IPS-15b (cell line): ENCODE measurements around the gene EPM2AIP1.
"Not testable (repeated sequence)": the region's sequence is repeated elsewhere in the genome, so short reads cannot be mapped to it uniquely, and the experiment has no call there.

ENCODE experiments used
- H3K27me3 ChIP-seq: one replicate; pipeline ENCODE4 v1.6.1; 2013; ENCODE audit warnings: low read length; ENCODE audit not compliant: control insufficient read depth, insufficient read depth
- H3K36me3 ChIP-seq: one replicate; pipeline ENCODE4 v1.6.1; 2013; ENCODE audit warnings: low read length; ENCODE audit not compliant: control insufficient read depth, insufficient read depth
- H3K4me1 ChIP-seq: one replicate; pipeline ENCODE4 v1.6.1; 2013; ENCODE audit warnings: mild to moderate bottlenecking, low read length; ENCODE audit not compliant: control insufficient read depth, insufficient read depth
- H3K4me3 ChIP-seq: one replicate; pipeline ENCODE4 v1.5.1; 2013; ENCODE audit warnings: low read depth, low read length
- H3K9ac ChIP-seq: one replicate; pipeline ENCODE4 v1.6.1; 2013; ENCODE audit warnings: low read depth, mild to moderate bottlenecking, low read length
- H3K9me3 ChIP-seq: one replicate; pipeline ENCODE4 v1.6.1; 2013; ENCODE audit warnings: mild to moderate bottlenecking, low read length; ENCODE audit not compliant: control insufficient read depth, insufficient read depth

EPM2AIP1 gene

GRCh38 chr3:36963008-36963407, 29.9 kb downstream of the EPM2AIP1 start:
- H3K4me3 ChIP-seq, H3K4me1 ChIP-seq, H3K27me3 ChIP-seq, H3K9me3 ChIP-seq, H3K9ac ChIP-seq, H3K36me3 ChIP-seq: not testable (repeated sequence)

- H3K4me1 ChIP-seq: peaks cover 3% of the 10 kb centered on the region
- no peaks in the 10 kb centered on the region for H3K36me3 ChIP-seq
- no peak overlapping the region for H3K4me3 ChIP-seq
- no peaks in the 10 kb centered on the region for H3K9me3 ChIP-seq
- no peak overlapping the region for H3K9ac ChIP-seq
- H3K27me3 ChIP-seq: no peaks in the 10 kb centered on the region
These were observed 32.4 kb downstream of the EPM2AIP1 start for GRCh38 chr3:36960502-36960901.

GRCh38 chr3:36959821-36960220, 33.1 kb downstream of the EPM2AIP1 start:
- Histone ChIP-seq H3K9ac (no peak overlapping the region), H3K27me3 (no peaks in the 10 kb centered on the region), H3K36me3 (no peaks in the 10 kb centered on the region), H3K4me1 (peaks cover 3% of the 10 kb centered on the region), H3K4me3 (no peak overlapping the region), H3K9me3 (no peaks in the 10 kb centered on the region)

- peaks cover 3% of the 10 kb centered on the region for H3K4me1 ChIP-seq
- no peaks in the 10 kb centered on the region for H3K9me3 ChIP-seq
- no peak overlapping the region for H3K9ac ChIP-seq
- H3K27me3 ChIP-seq: no peaks in the 10 kb centered on the region
- no peak overlapping the region for H3K4me3 ChIP-seq
- no peaks in the 10 kb centered on the region for H3K36me3 ChIP-seq
These were observed 34.9 kb downstream of the EPM2AIP1 start for GRCh38 chr3:36957862-36958686.

- no peak overlapping the region for H3K9ac ChIP-seq
- H3K27me3 ChIP-seq: no peaks in the 10 kb centered on the region
- H3K9me3 ChIP-seq: no peaks in the 10 kb centered on the region
- H3K4me1 ChIP-seq: peaks cover 3% of the 10 kb centered on the region
- no peak overlapping the region for H3K4me3 ChIP-seq
- H3K36me3 ChIP-seq: no peaks in the 10 kb centered on the region
These were observed 35.9 kb downstream of the EPM2AIP1 start for GRCh38 chr3:36957063-36957462.

GRCh38 chr3:36956155-36956554, 36.8 kb downstream of the EPM2AIP1 start:
- Histone ChIP-seq H3K36me3 (no peaks in the 10 kb centered on the region), H3K27me3 (no peaks in the 10 kb centered on the region), H3K4me3 (no peak overlapping the region), H3K4me1 (peaks cover 3% of the 10 kb centered on the region), H3K9ac (no peak overlapping the region), H3K9me3 (no peaks in the 10 kb centered on the region)

GRCh38 chr3:36954452-36955134, 38.3 kb downstream of the EPM2AIP1 start:
- Histone ChIP-seq H3K27me3 (no peaks in the 10 kb centered on the region), H3K36me3 (no peaks in the 10 kb centered on the region), H3K9ac (no peak overlapping the region), H3K4me3 (no peak overlapping the region), H3K4me1 (peaks cover 3% of the 10 kb centered on the region), H3K9me3 (no peaks in the 10 kb centered on the region)

GRCh38 chr3:36947814-36948213, 45.1 kb downstream of the EPM2AIP1 start:
- not testable (repeated sequence) for H3K9me3 ChIP-seq, H3K4me3 ChIP-seq, H3K9ac ChIP-seq, H3K4me1 ChIP-seq, H3K36me3 ChIP-seq
- peaks cover 23% of the 10 kb centered on the region for H3K27me3 ChIP-seq

GRCh38 chr3:36945333-36945980, 47.5 kb downstream of the EPM2AIP1 start:
- H3K27me3 ChIP-seq: peaks cover 23% of the 10 kb centered on the region
- peaks cover 3% of the 10 kb centered on the region for H3K4me1 ChIP-seq
- peak overlapping the region; percentile 75 for H3K4me3 ChIP-seq
- no peak overlapping the region for H3K9ac ChIP-seq
- H3K9me3 ChIP-seq: no peaks in the 10 kb centered on the region
- no peaks in the 10 kb centered on the region for H3K36me3 ChIP-seq

GRCh38 chr3:36944641-36945270, 48.2 kb downstream of the EPM2AIP1 start, which contains the start of gene TRANK1:
Gene TRANK1 (minus strand): TSS chr3:36945054. CDS start chr3:36944809, 245 bp downstream.
- H3K9ac ChIP-seq: peak within 1 kb of the TSS; percentile 62

GRCh38 chr3:36944012-36944640, 48.8 kb downstream of the EPM2AIP1 start:
- Histone ChIP-seq H3K36me3 (no peaks in the 10 kb centered on the region), H3K9ac (peak overlapping the region; percentile 62), H3K4me3 (peak overlapping the region; percentile 75), H3K27me3 (peaks cover 23% of the 10 kb centered on the region), H3K4me1 (peaks cover 3% of the 10 kb centered on the region), H3K9me3 (no peaks in the 10 kb centered on the region)

More at GRCh38 chr3:36944641-36945270, 48.2 kb downstream of the EPM2AIP1 start, which contains the start of gene TRANK1:
- Histone ChIP-seq H3K9me3 (no peaks in the 10 kb centered on the region), H3K27me3 (peaks cover 23% of the 10 kb centered on the region), H3K4me3 (peak within 1 kb of the TSS; percentile 75), H3K4me1 (peaks cover 3% of the 10 kb centered on the region), H3K36me3 (no peaks in the 10 kb centered on the region)
